GM12864 (cell line): ENCODE results near the gene NR6A1.

Experiments used
- DNase-seq: peaks from one replicate; pipeline ENCODE4 v3.0.0-alpha.2; 2011; ENCODE audit warnings: low read depth
- H3K4me3 ChIP-seq: 2 replicates; pipeline ENCODE4 v1.5.1; 2011; ENCODE audit warnings: mild to moderate bottlenecking, low read depth, low read length, control low read depth
- TF ChIP-seq, protein P1 (sequence below): IDR thresholded peaks from 2 replicates; pipeline ENCODE4 v1.5.1; 2011; ENCODE audit warnings: low read depth, mild to moderate bottlenecking, moderate library complexity, low read length, control low read depth, inconsistent platforms; ENCODE audit errors: missing control alignments

Gene NR6A1

DNA sequence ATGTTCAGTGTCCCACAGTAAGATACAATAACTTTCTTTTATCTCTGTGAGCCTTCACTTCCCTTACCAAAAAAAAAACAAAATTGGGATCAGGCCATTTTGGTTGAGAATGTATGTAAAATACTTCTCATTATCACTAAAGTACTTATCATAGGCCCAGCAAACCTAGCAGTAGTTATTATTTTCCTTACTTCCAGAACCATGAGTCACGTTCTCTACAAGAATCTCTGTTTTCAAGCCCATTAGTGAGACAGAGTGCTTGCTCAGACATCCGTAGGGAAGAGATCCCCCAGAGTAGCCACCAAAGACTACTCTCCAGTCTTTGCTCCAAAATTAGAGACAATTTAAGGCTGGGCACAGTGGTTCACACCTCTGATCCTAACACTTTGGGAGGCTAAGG is 160.0 kb downstream of the NR6A1 start:
- TF ChIP-seq, protein P1, sequence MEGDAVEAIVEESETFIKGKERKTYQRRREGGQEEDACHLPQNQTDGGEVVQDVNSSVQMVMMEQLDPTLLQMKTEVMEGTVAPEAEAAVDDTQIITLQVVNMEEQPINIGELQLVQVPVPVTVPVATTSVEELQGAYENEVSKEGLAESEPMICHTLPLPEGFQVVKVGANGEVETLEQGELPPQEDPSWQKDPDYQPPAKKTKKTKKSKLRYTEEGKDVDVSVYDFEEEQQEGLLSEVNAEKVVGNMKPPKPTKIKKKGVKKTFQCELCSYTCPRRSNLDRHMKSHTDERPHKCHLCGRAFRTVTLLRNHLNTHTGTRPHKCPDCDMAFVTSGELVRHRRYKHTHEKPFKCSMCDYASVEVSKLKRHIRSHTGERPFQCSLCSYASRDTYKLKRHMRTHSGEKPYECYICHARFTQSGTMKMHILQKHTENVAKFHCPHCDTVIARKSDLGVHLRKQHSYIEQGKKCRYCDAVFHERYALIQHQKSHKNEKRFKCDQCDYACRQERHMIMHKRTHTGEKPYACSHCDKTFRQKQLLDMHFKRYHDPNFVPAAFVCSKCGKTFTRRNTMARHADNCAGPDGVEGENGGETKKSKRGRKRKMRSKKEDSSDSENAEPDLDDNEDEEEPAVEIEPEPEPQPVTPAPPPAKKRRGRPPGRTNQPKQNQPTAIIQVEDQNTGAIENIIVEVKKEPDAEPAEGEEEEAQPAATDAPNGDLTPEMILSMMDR, result no peak
- no peak for DNase-seq
- no peak overlapping the region for H3K4me3 ChIP-seq

DNA sequence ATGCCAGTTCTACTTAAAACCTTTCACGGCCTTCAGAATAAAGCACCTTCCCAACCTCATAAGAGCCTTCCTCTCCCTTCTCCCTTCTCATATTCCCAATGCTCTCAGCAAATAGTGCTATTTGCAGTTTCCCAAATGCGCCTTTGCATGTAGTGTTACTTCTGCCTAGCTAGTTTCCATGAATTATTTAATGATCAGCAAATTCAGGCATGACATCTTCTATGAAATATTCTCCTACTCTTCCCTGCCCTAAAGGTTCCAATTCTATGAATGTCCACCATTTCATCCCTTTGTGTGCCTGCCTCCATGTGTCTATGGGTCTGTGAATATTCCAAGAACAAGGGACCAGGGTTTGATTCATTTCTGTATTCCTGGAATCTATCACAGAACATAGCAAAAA is 165.1 kb downstream of the NR6A1 start:
- TF ChIP-seq, protein P1, result no peak
- no peak overlapping the region for H3K4me3 ChIP-seq
- DNase-seq, result no peak

DNA sequence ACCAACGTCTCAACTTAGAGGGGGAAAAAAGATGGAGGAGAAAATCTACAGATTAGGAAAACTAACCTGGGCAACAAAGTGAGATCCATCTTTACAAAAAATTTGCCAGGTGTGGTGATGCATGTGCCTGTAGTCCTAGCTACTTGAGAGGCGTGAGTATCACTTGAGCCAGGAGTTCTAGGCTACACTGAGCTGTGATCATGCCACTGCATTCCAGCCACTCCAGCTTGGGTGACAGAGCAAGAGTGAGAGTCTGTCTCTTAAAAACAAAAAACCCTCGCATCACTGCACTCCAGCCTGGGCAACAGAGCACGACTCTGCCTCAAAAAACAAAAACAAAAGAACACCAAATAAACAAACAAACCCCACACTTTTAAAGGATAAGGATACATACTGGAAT is 165.9 kb downstream of the NR6A1 start:
- no peak for DNase-seq
- TF ChIP-seq, protein P1, result no peak
- no peak overlapping the region for H3K4me3 ChIP-seq

DNA sequence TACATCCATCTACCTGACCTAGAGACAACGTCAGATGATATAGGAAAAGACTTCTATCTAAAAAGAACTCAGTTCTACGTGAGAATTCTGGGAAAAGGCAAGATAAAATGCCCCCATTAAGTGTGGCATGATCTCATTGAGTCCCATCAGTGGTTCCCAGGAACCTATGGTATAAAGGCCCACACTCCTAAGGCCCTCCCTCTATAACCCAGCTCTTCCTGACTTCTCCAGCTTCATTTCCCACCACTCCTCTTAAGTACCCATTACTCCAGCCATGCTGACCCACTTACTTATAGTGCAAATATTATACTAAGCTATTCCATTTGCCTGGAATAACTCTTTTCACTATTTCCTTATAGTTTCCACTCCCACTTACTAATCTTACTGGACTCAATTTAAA is 168.5 kb downstream of the NR6A1 start:
- H3K4me3 ChIP-seq, result no peak overlapping the region
- TF ChIP-seq, protein P1, result no peak
- no peak for DNase-seq

DNA sequence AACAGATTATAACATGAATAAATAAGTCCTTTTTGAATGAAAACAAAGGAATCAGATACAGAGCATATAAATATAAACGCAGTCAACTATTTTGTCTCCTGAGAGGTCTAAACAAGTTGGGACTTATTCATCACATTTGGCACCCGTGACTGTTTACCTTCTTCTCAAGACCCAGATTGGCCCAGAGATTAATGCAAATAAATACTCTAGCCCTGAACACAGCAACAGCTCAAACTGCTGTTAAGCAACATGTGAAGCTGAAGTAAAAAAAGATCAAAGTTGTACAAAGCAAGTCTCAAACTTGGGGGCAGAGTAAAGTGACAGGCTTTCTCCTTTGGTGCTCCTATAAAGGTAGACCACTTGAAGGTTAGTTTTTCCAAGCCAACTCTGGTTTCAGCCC is 168.9 kb downstream of the NR6A1 start:
- no peak for DNase-seq
- TF ChIP-seq, protein P1, result no peak

DNA sequence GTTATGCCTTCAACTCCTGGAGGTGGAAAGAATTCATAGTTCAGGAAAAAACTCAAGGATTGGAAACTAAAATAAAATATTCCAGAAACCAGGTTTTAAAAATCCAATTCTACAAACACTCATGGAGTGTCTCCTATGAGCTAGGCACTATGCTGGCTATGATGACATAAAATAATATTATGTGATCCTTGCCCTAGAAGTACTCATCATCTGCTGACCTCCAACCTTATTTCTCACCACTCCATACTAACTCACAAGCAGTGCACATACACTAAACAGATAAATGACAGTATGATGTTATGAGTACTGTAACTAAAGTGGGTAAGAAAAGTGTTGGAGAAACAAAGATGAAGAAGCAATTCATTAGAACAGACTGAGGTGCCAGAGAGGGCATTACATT is 170.7 kb downstream of the NR6A1 start:
- no peak for DNase-seq
- TF ChIP-seq, protein P1, result no peak

More for the DNA sequence above, 168.9 kb downstream of the NR6A1 start:
- no peak overlapping the region for H3K4me3 ChIP-seq

DNA sequence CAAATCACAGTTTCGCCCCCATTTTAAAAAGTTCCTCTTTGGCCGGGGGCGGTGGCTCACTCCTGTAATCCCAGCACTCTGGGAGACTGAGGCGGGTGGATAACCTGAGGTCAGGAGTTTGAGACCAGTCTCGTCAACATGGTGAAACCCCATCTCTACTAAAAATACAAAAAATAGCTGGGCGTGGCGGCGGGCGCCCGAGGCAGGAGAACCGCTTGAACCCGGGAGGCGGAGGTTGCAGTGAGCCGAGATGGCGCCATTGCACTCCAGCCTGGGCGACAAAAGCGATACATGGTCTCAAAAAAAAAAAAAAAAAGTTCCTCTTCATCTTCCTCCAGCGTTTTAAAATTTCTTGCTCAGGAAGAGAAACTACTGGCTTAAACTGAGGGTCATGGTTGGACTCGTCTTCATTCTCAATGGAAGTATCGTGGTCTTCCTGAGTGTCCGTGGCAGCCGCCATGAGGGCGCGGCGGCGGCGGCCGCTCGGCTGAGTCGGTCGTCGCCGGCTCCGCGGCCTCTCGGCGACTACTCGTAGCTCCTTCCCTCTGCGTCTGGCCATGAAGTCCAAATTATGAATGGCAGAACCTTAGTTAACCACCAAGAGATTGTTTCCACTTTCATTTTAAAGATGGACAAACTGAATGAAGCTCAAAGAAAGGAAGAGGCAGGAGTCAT is 171.9 kb downstream of the NR6A1 start:
- DNase-seq, result no peak
- H3K4me3 ChIP-seq, result no peak overlapping the region
- TF ChIP-seq, protein P1, result no peak

More for the DNA sequence above, 170.7 kb downstream of the NR6A1 start:
- no peak overlapping the region for H3K4me3 ChIP-seq
